Lower leg skin (tissue), 3 donors: ENCODE results near the gene ZBTB42.

Source experiments
- POLR2A ChIP-seq, 2 donors: fragments of 450-650 bp; IDR thresholded peaks; one replicate each; pipeline ENCODE4 v1.6.1; 2016 to 2017; ENCODE audit warnings: antibody characterized with exemption in 2 of 2, mild to moderate bottlenecking in 1 of 2, moderate library complexity in 1 of 2
- TF ChIP-seq, protein P1 (sequence below), 3 donors: fragments of 450-650 bp; IDR thresholded peaks; one replicate each; pipeline ENCODE4 v1.5.1; 2016; ENCODE audit warnings: antibody characterized with exemption in 3 of 3, mild to moderate bottlenecking in 3 of 3, moderate library complexity in 2 of 3

GRCh38 chr14:104792101-104792884 is 8.6 kb upstream of the ZBTB42 start:
- TF ChIP-seq POLR2A (IDR thresholded peaks at IDR 0.05), result no peak
- TF ChIP-seq, protein P1, sequence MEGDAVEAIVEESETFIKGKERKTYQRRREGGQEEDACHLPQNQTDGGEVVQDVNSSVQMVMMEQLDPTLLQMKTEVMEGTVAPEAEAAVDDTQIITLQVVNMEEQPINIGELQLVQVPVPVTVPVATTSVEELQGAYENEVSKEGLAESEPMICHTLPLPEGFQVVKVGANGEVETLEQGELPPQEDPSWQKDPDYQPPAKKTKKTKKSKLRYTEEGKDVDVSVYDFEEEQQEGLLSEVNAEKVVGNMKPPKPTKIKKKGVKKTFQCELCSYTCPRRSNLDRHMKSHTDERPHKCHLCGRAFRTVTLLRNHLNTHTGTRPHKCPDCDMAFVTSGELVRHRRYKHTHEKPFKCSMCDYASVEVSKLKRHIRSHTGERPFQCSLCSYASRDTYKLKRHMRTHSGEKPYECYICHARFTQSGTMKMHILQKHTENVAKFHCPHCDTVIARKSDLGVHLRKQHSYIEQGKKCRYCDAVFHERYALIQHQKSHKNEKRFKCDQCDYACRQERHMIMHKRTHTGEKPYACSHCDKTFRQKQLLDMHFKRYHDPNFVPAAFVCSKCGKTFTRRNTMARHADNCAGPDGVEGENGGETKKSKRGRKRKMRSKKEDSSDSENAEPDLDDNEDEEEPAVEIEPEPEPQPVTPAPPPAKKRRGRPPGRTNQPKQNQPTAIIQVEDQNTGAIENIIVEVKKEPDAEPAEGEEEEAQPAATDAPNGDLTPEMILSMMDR (IDR thresholded peaks at IDR 0.05), result no peak
